IMR-90 (cell line): ENCODE results near the gene FXYD5. TPM values are rescaled to one million over a fixed set of nuclear protein-coding genes. Genes with fewer than 3 reads are reported as not detected.

ENCODE experiments used
- ATAC-seq: fragments of 200-7000 bp; cut with Tn5 transposase; 2 replicates; pipeline ENCODE4 v1.9.1; 2020; ENCODE audit warnings: low read depth, mild to moderate bottlenecking, moderate library complexity
- BruUV-seq: library from RNA; stranded (reverse); fragments of 400-500 nt; replicated peaks from 2 replicates; lab custom pipeline; 2021; lab: Mats Ljungman, UMichigan
- CTCF ChIA-PET: fragments of 300-600 bp; formaldehyde crosslinking; extraction: SDS; loops from one replicate; lab custom pipeline; 2021; ENCODE audit warnings: antibody characterized with exemption; lab: Yijun Ruan, JAX
- POLR2A ChIA-PET: fragments of 300-600 bp; sonication (Branson Sonifier 250); formaldehyde crosslinking; loops from one replicate; lab custom pipeline; 2022; ENCODE audit warnings: antibody characterized with exemption; ENCODE audit not compliant: unreplicated experiment; lab: Charles Lee
- DNase-seq: peaks from one replicate; pipeline ENCODE4 v3.0.0; 2013
- H2AFZ ChIP-seq: replicated peaks from 2 replicates; pipeline ENCODE3; 2013; ENCODE audit warnings: low read length, mild to moderate bottlenecking; ENCODE audit not compliant: poor library complexity
- H2AK5ac ChIP-seq: 2 replicates; pipeline ENCODE4 v1.6.1; 2013; ENCODE audit warnings: low read depth, low read length, inconsistent platforms
- H2AK9ac ChIP-seq: replicated peaks from 2 replicates; pipeline ENCODE3; 2013; ENCODE audit warnings: mild to moderate bottlenecking, low read depth, low read length, moderate library complexity; ENCODE audit not compliant: poor library complexity
- H2BK120ac ChIP-seq: 2 replicates; pipeline ENCODE4 v1.6.1; 2013; ENCODE audit warnings: low read depth, low read length, inconsistent platforms
- H2BK15ac ChIP-seq: 3 replicates; pipeline ENCODE4 v1.6.1; 2013; ENCODE audit warnings: low read depth, low read length, inconsistent platforms
- H2BK20ac ChIP-seq: 2 replicates; pipeline ENCODE4 v1.6.1; 2013; ENCODE audit warnings: low read depth, mild to moderate bottlenecking, inconsistent platforms, low read length, moderate library complexity
- H2BK5ac ChIP-seq: 2 replicates; pipeline ENCODE4 v1.6.1; 2013; ENCODE audit warnings: mild to moderate bottlenecking, low read depth, low read length, inconsistent platforms; ENCODE audit not compliant: poor library complexity, severe bottlenecking
- H3K14ac ChIP-seq: replicated peaks from 2 replicates; pipeline ENCODE4 v1.6.1; 2013; ENCODE audit warnings: low read depth, low read length, inconsistent platforms
- H3K18ac ChIP-seq: 2 replicates; pipeline ENCODE4 v1.6.1; 2013; ENCODE audit warnings: low read depth, low read length, control low read depth
- H3K23ac ChIP-seq: 2 replicates; pipeline ENCODE4 v1.6.1; 2013; ENCODE audit warnings: low read depth, low read length, inconsistent platforms
- H3K27ac ChIP-seq: 2 replicates; pipeline ENCODE4 v1.5.1; 2013; ENCODE audit warnings: mild to moderate bottlenecking, control low read depth, low read length; ENCODE audit not compliant: insufficient read depth
- H3K27me3 ChIP-seq: 2 replicates; pipeline ENCODE4 v1.6.1; 2013; ENCODE audit warnings: low read length; ENCODE audit not compliant: control insufficient read depth, insufficient read depth
- H3K36me3 ChIP-seq: 2 replicates; pipeline ENCODE4 v1.6.1; 2013; ENCODE audit warnings: low read length, mixed read lengths; ENCODE audit not compliant: control insufficient read depth, insufficient read depth
- H3K4ac ChIP-seq: 2 replicates; pipeline ENCODE4 v1.6.1; 2013; ENCODE audit warnings: low read depth, low read length, inconsistent platforms
- H3K4me1 ChIP-seq: 2 replicates; pipeline ENCODE4 v1.6.1; 2013; ENCODE audit warnings: low read length, mixed read lengths; ENCODE audit not compliant: control insufficient read depth, insufficient read depth
- H3K4me2 ChIP-seq: 2 replicates; pipeline ENCODE4 v1.6.1; 2013; ENCODE audit warnings: low read depth, mild to moderate bottlenecking, control low read depth, low read length, moderate library complexity
- H3K4me3 ChIP-seq: 2 replicates; pipeline ENCODE4 v1.5.1; 2013; ENCODE audit warnings: low read depth, mild to moderate bottlenecking, control low read depth, low read length, moderate library complexity; ENCODE audit not compliant: insufficient read depth
- H3K56ac ChIP-seq: 2 replicates; pipeline ENCODE4 v1.6.1; 2013; ENCODE audit warnings: low read length, inconsistent platforms; ENCODE audit not compliant: insufficient read depth; ENCODE audit errors: extremely low read depth
- H3K79me1 ChIP-seq, 2 experiments: 2 replicates each; pipeline ENCODE4 v1.6.1; 2013; ENCODE audit warnings: low read length in 2 of 2, inconsistent platforms in 1 of 2, low read depth in 1 of 2
- H3K9ac ChIP-seq: 2 replicates; pipeline ENCODE4 v1.6.1; 2013; ENCODE audit warnings: low read depth, low read length, control low read depth
- H3K9me1 ChIP-seq: 2 replicates; pipeline ENCODE4 v1.6.1; 2013; ENCODE audit warnings: low read length, inconsistent platforms; ENCODE audit not compliant: insufficient read depth
- H3K9me3 ChIP-seq: 2 replicates; pipeline ENCODE4 v1.6.1; 2013; ENCODE audit warnings: low read length; ENCODE audit not compliant: control insufficient read depth, insufficient read depth
- H4K20me1 ChIP-seq: 2 replicates; pipeline ENCODE4 v1.6.1; 2013; ENCODE audit warnings: low read length, inconsistent platforms; ENCODE audit not compliant: insufficient read depth
- H4K5ac ChIP-seq: 2 replicates; pipeline ENCODE4 v1.6.1; 2013; ENCODE audit warnings: mild to moderate bottlenecking, low read depth, low read length, control low read depth
- H4K8ac ChIP-seq, 2 experiments: 2 replicates each; pipeline ENCODE4 v1.6.1; 2013; ENCODE audit warnings: low read depth in 2 of 2, low read length in 2 of 2, control low read depth in 1 of 2, inconsistent platforms in 1 of 2
- H4K91ac ChIP-seq: 2 replicates; pipeline ENCODE4 v1.6.1; 2013; ENCODE audit warnings: low read depth, low read length, inconsistent platforms; ENCODE audit not compliant: insufficient read depth
- CEBPB ChIP-seq: IDR thresholded peaks from 2 replicates; pipeline ENCODE4 v1.6.1; 2012; ENCODE audit warnings: low read depth, low read length, improper control_type of control experiment
- CHD1 ChIP-seq: IDR thresholded peaks from 2 replicates; pipeline ENCODE4 v1.6.1; 2012; ENCODE audit warnings: low read depth, low read length, improper control_type of control experiment
- MAFK ChIP-seq: IDR thresholded peaks from 2 replicates; pipeline ENCODE4 v1.6.1; 2012; ENCODE audit warnings: low read depth, low read length, improper control_type of control experiment
- RFX5 ChIP-seq: IDR thresholded peaks from 2 replicates; pipeline ENCODE4 v1.8.0; 2012; ENCODE audit warnings: low read depth, mild to moderate bottlenecking, low read length, moderate library complexity
- WGBS, 2 experiments: methylation state at CpG; one replicate each; pipeline versions ENCODE4 v1.1.5 to v1.1.7; 2013; ENCODE audit warnings: missing lambda C conversion rate in 2 of 2; ENCODE audit not compliant: insufficient read length in 1 of 2; ENCODE audit errors: extremely low coverage in 2 of 2; 5-methylcytosine and 5-hydroxymethylcytosine counted together
- dilution Hi-C: fragments of 300-500 bp; cut with HindIII; formaldehyde crosslinking; loops from one replicate; pipeline ENCODE4 v1.14.3; 2018; ENCODE audit warnings: low sequenced_read_pairs; ENCODE audit not compliant: unreplicated experiment
- in situ Hi-C: fragments of 300-500 bp; cut with MboI; formaldehyde crosslinking; loops from 3 replicates; pipeline ENCODE4 v1.14.3; 2019; ENCODE audit warnings: low sequenced_read_pairs, inconsistent platforms, mixed read lengths
- intact Hi-C: fragments of 100-400 bp; cut with micrococcal nuclease; formaldehyde crosslinking; loops from 2 replicates; pipeline ENCODE4 v1.10.0; 2022
- polyA plus RNA-seq, 3 experiments: library from polyadenylated mRNA; depleted of rRNA; stranded (reverse); fragments of >200 nt; gene quantifications; 2 replicates each; pipeline ENCODE4 v1.2.3, GENCODE V29; 2012; ENCODE audit warnings: low replicate concordance in 1 of 3
- total RNA-seq: library from RNA; depleted of rRNA; stranded (reverse); fragments of >200 nt; gene quantifications from 2 replicates; pipeline ENCODE4 v1.2.3, GENCODE V29; 2012
- TF ChIP-seq, protein P1 (sequence below): fragments of 150-350 bp; IDR thresholded peaks from 2 replicates; pipeline ENCODE4 v1.6.1; 2016; ENCODE audit warnings: low read depth, mild to moderate bottlenecking, low read length, moderate library complexity, borderline replicate concordance
- TF ChIP-seq, protein P2 (sequence below): fragments of 150-350 bp; IDR thresholded peaks from 2 replicates; pipeline ENCODE4 v1.6.1; 2017; ENCODE audit warnings: mild to moderate bottlenecking, antibody characterized with exemption, low read length, low read depth

Gene FXYD5
- total and polyA plus RNA-seq, 2 of the 4 experiments (the other 2 are of a cell fraction) = 53.6 to 245 TPM

DNA sequence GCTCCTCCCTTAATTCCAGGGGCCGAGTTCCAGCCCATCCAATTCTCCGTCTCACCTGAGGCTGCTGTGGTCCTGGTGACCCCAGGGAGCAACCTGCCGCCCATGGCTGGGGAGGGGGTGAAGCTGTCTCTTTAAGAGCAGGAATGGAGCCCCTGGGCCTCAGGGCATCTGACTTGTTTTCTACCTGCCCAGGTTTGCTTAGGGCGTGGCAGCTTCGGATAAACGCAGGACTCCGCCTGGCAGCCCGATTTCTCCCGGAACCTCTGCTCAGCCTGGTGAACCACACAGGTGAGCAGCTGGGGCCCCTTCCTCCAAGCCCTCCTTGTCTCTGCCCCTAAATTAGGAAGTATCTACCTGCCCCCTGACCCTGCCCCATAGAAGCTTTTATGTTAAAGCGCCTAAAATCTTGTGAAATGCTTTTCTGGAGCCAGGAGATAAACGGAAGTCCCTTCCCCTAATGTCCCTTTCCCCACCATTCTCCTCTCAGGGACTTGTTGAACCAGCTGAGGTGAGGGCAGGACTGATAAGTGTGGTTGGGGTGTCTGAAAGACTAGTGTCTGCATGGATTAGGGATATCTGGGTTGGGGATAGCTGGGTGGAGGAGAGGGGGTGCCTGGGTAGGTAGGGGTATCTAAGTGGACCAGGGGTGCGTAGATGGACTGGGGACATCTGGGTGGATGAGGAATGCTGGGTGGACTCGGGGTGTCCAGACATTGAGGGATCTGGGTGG lies 38.3 kb upstream of the FXYD5 start:
- in situ Hi-C loops (no loop called here), intact Hi-C loops (no loop called here), dilution Hi-C loops (no loop called here)
- CTCF ChIA-PET = interaction anchor here (1.1 to 1.2 kb wide), 2 partner anchors 20 to 26 kb away, joined by 3 read pairs; no protein-coding TSS in a partner anchor
- H4K91ac ChIP-seq = no peak overlapping the region
- TF ChIP-seq, protein P1, sequence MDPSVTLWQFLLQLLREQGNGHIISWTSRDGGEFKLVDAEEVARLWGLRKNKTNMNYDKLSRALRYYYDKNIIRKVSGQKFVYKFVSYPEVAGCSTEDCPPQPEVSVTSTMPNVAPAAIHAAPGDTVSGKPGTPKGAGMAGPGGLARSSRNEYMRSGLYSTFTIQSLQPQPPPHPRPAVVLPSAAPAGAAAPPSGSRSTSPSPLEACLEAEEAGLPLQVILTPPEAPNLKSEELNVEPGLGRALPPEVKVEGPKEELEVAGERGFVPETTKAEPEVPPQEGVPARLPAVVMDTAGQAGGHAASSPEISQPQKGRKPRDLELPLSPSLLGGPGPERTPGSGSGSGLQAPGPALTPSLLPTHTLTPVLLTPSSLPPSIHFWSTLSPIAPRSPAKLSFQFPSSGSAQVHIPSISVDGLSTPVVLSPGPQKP = no peak
- TF ChIP-seq MAFK (no peak), RFX5 (no peak), CEBPB (no peak), CHD1 (no peak)
- TF ChIP-seq, protein P2, sequence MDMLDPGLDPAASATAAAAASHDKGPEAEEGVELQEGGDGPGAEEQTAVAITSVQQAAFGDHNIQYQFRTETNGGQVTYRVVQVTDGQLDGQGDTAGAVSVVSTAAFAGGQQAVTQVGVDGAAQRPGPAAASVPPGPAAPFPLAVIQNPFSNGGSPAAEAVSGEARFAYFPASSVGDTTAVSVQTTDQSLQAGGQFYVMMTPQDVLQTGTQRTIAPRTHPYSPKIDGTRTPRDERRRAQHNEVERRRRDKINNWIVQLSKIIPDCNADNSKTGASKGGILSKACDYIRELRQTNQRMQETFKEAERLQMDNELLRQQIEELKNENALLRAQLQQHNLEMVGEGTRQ = no peak
- no peak overlapping the region for H3K56ac ChIP-seq
- ATAC-seq (no peak), DNase-seq (no peak)
- no peak overlapping the region for H3K27ac ChIP-seq
- no peaks in the 10 kb centered on the region for H3K4me1 ChIP-seq
- no peaks in the 10 kb centered on the region for H3K36me3 ChIP-seq
- POLR2A ChIA-PET = no interaction called here
- H3K4me3 ChIP-seq = no peak overlapping the region
- H2AK5ac ChIP-seq = no peak overlapping the region
- H4K8ac ChIP-seq = no peak overlapping the region
- 87% methylated on average over 8 of the region's 13 CpGs; no CpG with 5 or more reads in 1 of the 2 experiments for WGBS, 2 experiments
- H2BK20ac ChIP-seq = no peak overlapping the region
- H3K27me3 ChIP-seq = peaks cover 26% of the 10 kb centered on the region
- H3K9me3 ChIP-seq = no peaks in the 10 kb centered on the region
- no peak overlapping the region for H3K18ac ChIP-seq
- no peak overlapping the region for H3K4me2 ChIP-seq
- no peaks in the 10 kb centered on the region for H3K79me1 ChIP-seq
- H3K9ac ChIP-seq = no peak overlapping the region
- H4K20me1 ChIP-seq = no peaks in the 10 kb centered on the region
- BruUV-seq = no TSS peak
- no peak overlapping the region for H2BK15ac ChIP-seq
- H3K23ac ChIP-seq = no peak overlapping the region
- no peak overlapping the region for H2AK9ac ChIP-seq
- H2BK120ac ChIP-seq = no peak overlapping the region
- H3K4ac ChIP-seq = no peak overlapping the region
- H2BK5ac ChIP-seq = no peak overlapping the region
- no peak overlapping the region for H4K5ac ChIP-seq
- no peak overlapping the region for H2AFZ ChIP-seq
- H3K9me1 ChIP-seq = no peaks in the 10 kb centered on the region
- no peak overlapping the region for H3K14ac ChIP-seq
